ENCODE results near the gene RTP1. TPM values are rescaled to one million over a fixed set of nuclear protein-coding genes. Genes with fewer than 3 reads are reported as not detected.
A peak's percentile ranks its signal among the peaks of the same experiment; 100 is the strongest.

Gene RTP1
- total and polyA plus RNA-seq, 4 donors, result 0.16 to 0.48 TPM; not detected in 2

- H3K36me3 ChIP-seq (ENCODE audit: control insufficient read depth in 1 of 2, insufficient read depth in 2 of 2, low read length in 1 of 2), result no peaks in the 10 kb centered on the region
- 92 to 94% methylated on average over 1 of the region's 1 CpG for WGBS, 2 donors
- H3K4me3 ChIP-seq (ENCODE audit: low read length in 2 of 2), result no peak overlapping the region
- no peaks in the 10 kb centered on the region for H3K27me3 ChIP-seq (ENCODE audit: control insufficient read depth in 1 of 2, insufficient read depth in 2 of 2, low read length in 1 of 2)
- peaks cover 8 to 15% of the 10 kb centered on the region in 2 donors for H3K4me1 ChIP-seq (ENCODE audit: control insufficient read depth in 1 of 2, insufficient read depth in 2 of 2, low read length in 2 of 2)
- intact Hi-C loops (cut with DNase I), result no loop called here
- no peak for DNase-seq
- no peak overlapping the region for H3K27ac ChIP-seq (ENCODE audit: low read depth in 1 of 2, low read length in 2 of 2)
- no peak for ATAC-seq (ENCODE audit: low FRiP score)
- H3K9me3 ChIP-seq (ENCODE audit: control insufficient read depth, low read length), result no peaks in the 10 kb centered on the region
Measured at GRCh38 chr3:187213616-187214015, 16.3 kb downstream of the RTP1 start.

- Histone ChIP-seq H3K36me3 (ENCODE audit: control insufficient read depth in 1 of 2, insufficient read depth in 2 of 2, low read length in 1 of 2) (no peaks in the 10 kb centered on the region), H3K9me3 (ENCODE audit: control insufficient read depth, low read length) (no peaks in the 10 kb centered on the region), H3K27ac (ENCODE audit: low read depth in 1 of 2, low read length in 2 of 2) (no peak overlapping the region), H3K4me1 (ENCODE audit: control insufficient read depth in 1 of 2, insufficient read depth in 2 of 2, low read length in 2 of 2) (peaks cover 0 to 10% of the 10 kb centered on the region in 2 donors), H3K4me3 (ENCODE audit: low read length in 2 of 2) (no peak overlapping the region), H3K27me3 (ENCODE audit: control insufficient read depth in 1 of 2, insufficient read depth in 2 of 2, low read length in 1 of 2) (no peaks in the 10 kb centered on the region)
- ATAC-seq (ENCODE audit: low FRiP score) (no peak), DNase-seq (no peak)
- intact Hi-C loops (cut with DNase I), result no loop called here
- WGBS, 2 donors, result 96% methylated on average over 5 of the region's 5 CpGs
Measured at GRCh38 chr3:187215460-187215859, 18.2 kb downstream of the RTP1 start.

- H3K4me3 ChIP-seq (ENCODE audit: low read length in 2 of 2), result no peak overlapping the region
- no peak for ATAC-seq (ENCODE audit: low FRiP score)
- H3K9me3 ChIP-seq (ENCODE audit: control insufficient read depth, low read length), result no peaks in the 10 kb centered on the region
- H3K27me3 ChIP-seq (ENCODE audit: control insufficient read depth in 1 of 2, insufficient read depth in 2 of 2, low read length in 1 of 2), result no peaks in the 10 kb centered on the region
- intact Hi-C loops (cut with DNase I), result loop anchor here in 1 of 2 donors (5.0 kb wide), 1 partner anchor 94 kb away; no protein-coding TSS in a partner anchor
- WGBS, 2 donors, result 86 to 88% methylated on average over 4 of the region's 4 CpGs
- DNase-seq, result no peak
- no peaks in the 10 kb centered on the region for H3K36me3 ChIP-seq (ENCODE audit: control insufficient read depth in 1 of 2, insufficient read depth in 2 of 2, low read length in 1 of 2)
- H3K27ac ChIP-seq (ENCODE audit: low read depth in 1 of 2, low read length in 2 of 2), result no peak overlapping the region
- peaks cover 0 to 2% of the 10 kb centered on the region in 2 donors for H3K4me1 ChIP-seq (ENCODE audit: control insufficient read depth in 1 of 2, insufficient read depth in 2 of 2, low read length in 2 of 2)
Measured at GRCh38 chr3:187222801-187223200, 25.5 kb downstream of the RTP1 start.

- peaks cover 0 to 2% of the 10 kb centered on the region in 2 donors for H3K4me1 ChIP-seq (ENCODE audit: control insufficient read depth in 1 of 2, insufficient read depth in 2 of 2, low read length in 2 of 2)
- DNase-seq (no peak), ATAC-seq (ENCODE audit: low FRiP score) (no peak)
- WGBS, 2 donors, result 76 to 87% methylated on average over 3 of the region's 3 CpGs
- H3K4me3 ChIP-seq (ENCODE audit: low read length in 2 of 2), result no peak overlapping the region
- no peaks in the 10 kb centered on the region for H3K36me3 ChIP-seq (ENCODE audit: control insufficient read depth in 1 of 2, insufficient read depth in 2 of 2, low read length in 1 of 2)
- H3K27me3 ChIP-seq (ENCODE audit: control insufficient read depth in 1 of 2, insufficient read depth in 2 of 2, low read length in 1 of 2), result no peaks in the 10 kb centered on the region
- H3K27ac ChIP-seq (ENCODE audit: low read depth in 1 of 2, low read length in 2 of 2), result no peak overlapping the region
- no peaks in the 10 kb centered on the region for H3K9me3 ChIP-seq (ENCODE audit: control insufficient read depth, low read length)
- intact Hi-C loops (cut with DNase I), result loop anchor here in 1 of 2 donors (5.0 kb wide), 1 partner anchor 94 kb away; no protein-coding TSS in a partner anchor
Measured at GRCh38 chr3:187223799-187224198, 26.5 kb downstream of the RTP1 start.

DNA sequence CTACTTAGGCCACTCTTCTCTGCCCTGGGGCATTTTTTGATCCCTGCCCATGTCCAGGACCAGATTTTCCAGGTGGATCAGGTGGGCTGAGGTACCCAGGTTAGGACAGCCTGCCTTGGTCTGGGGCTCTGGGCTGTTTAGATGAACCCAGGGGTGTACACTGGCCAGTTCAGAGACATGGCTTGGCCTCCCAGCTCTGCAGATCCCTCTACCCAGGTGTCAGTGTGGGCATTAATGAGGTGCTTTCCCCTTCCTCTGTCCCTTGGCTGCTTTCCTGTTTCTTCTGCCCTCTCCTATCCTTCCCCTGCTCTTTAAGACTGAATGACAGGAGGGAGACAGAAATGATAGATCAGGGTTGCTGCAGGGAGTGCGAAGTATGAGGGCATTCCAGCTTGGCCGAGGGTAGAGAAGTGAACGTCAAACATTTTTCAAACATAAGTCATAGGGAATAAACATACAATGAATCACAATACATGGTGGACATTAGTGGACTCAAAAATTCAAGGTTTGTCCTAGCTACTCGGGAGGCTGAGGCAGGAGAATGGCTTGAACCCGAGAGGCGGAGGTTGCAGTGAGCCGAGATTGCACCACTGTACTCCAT is 30.5 kb downstream of the RTP1 start:
- DNase-seq (no peak), ATAC-seq (ENCODE audit: low FRiP score) (peak; percentile 22)
- 46% methylated on average over 7 of the region's 7 CpGs for WGBS, 2 donors
- Histone ChIP-seq H3K4me1 (ENCODE audit: control insufficient read depth in 1 of 2, insufficient read depth in 2 of 2, low read length in 2 of 2) (peaks cover 0 to 2% of the 10 kb centered on the region in 2 donors), H3K9me3 (ENCODE audit: control insufficient read depth, low read length) (no peaks in the 10 kb centered on the region), H3K27me3 (ENCODE audit: control insufficient read depth in 1 of 2, insufficient read depth in 2 of 2, low read length in 1 of 2) (no peaks in the 10 kb centered on the region), H3K27ac (ENCODE audit: low read depth in 1 of 2, low read length in 2 of 2) (peak overlapping the region in 1 of 2 donors; percentile 9), H3K36me3 (ENCODE audit: control insufficient read depth in 1 of 2, insufficient read depth in 2 of 2, low read length in 1 of 2) (no peaks in the 10 kb centered on the region), H3K4me3 (ENCODE audit: low read length in 2 of 2) (no peak overlapping the region)
- intact Hi-C loops (cut with DNase I), result no loop called here

DNA sequence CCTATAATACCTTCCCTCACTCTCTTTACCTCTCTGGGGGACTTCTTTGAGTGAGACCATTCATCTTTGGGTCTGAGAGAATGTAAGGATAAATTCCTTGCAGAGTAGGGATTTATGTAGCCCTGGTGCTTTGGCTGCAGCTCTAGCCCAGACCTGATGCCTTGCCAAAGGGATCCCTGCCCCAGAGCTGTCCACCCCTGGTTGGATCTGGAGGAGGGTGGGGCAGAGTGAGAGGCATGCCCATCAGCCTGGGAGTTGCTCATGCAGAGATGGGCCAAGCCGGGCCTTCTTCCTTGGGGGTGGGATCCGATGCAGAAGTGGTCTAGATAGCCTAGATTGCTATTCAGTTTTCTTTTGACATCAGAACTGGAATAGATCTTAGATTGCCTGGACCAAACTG is 31.5 kb downstream of the RTP1 start:
- Histone ChIP-seq H3K27ac (ENCODE audit: low read depth in 1 of 2, low read length in 2 of 2) (no peak overlapping the region), H3K4me3 (ENCODE audit: low read length in 2 of 2) (no peak overlapping the region), H3K36me3 (ENCODE audit: control insufficient read depth in 1 of 2, insufficient read depth in 2 of 2, low read length in 1 of 2) (no peaks in the 10 kb centered on the region), H3K4me1 (ENCODE audit: control insufficient read depth in 1 of 2, insufficient read depth in 2 of 2, low read length in 2 of 2) (peaks cover 0 to 2% of the 10 kb centered on the region in 2 donors), H3K27me3 (ENCODE audit: control insufficient read depth in 1 of 2, insufficient read depth in 2 of 2, low read length in 1 of 2) (no peaks in the 10 kb centered on the region), H3K9me3 (ENCODE audit: control insufficient read depth, low read length) (no peaks in the 10 kb centered on the region)
- 90 to 98% methylated on average over 2 of the region's 2 CpGs for WGBS, 2 donors
- ATAC-seq (ENCODE audit: low FRiP score) (no peak), DNase-seq (no peak)
- intact Hi-C loops (cut with DNase I), result no loop called here

GRCh38 chr3:187230011-187230410 is 32.7 kb downstream of the RTP1 start:
- Histone ChIP-seq H3K36me3 (ENCODE audit: control insufficient read depth in 1 of 2, insufficient read depth in 2 of 2, low read length in 1 of 2) (no peaks in the 10 kb centered on the region), H3K9me3 (ENCODE audit: control insufficient read depth, low read length) (no peaks in the 10 kb centered on the region), H3K4me3 (ENCODE audit: low read length in 2 of 2) (no peak overlapping the region), H3K4me1 (ENCODE audit: control insufficient read depth in 1 of 2, insufficient read depth in 2 of 2, low read length in 2 of 2) (peaks cover 0 to 2% of the 10 kb centered on the region in 2 donors), H3K27me3 (ENCODE audit: control insufficient read depth in 1 of 2, insufficient read depth in 2 of 2, low read length in 1 of 2) (no peaks in the 10 kb centered on the region), H3K27ac (ENCODE audit: low read depth in 1 of 2, low read length in 2 of 2) (no peak overlapping the region)
- ATAC-seq (ENCODE audit: low FRiP score) (no peak), DNase-seq (no peak)
- WGBS, 2 donors, result 82 to 94% methylated on average over 1 of the region's 1 CpG
- intact Hi-C loops (cut with DNase I), result no loop called here

GRCh38 chr3:187236962-187237361 is 39.7 kb downstream of the RTP1 start:
- ATAC-seq (ENCODE audit: low FRiP score) (no peak), DNase-seq (no peak)
- Histone ChIP-seq H3K9me3 (ENCODE audit: control insufficient read depth, low read length) (no peaks in the 10 kb centered on the region), H3K27me3 (ENCODE audit: control insufficient read depth in 1 of 2, insufficient read depth in 2 of 2, low read length in 1 of 2) (no peaks in the 10 kb centered on the region), H3K4me1 (ENCODE audit: control insufficient read depth in 1 of 2, insufficient read depth in 2 of 2, low read length in 2 of 2) (no peaks in the 10 kb centered on the region), H3K4me3 (ENCODE audit: low read length in 2 of 2) (no peak overlapping the region), H3K36me3 (ENCODE audit: control insufficient read depth in 1 of 2, insufficient read depth in 2 of 2, low read length in 1 of 2) (no peaks in the 10 kb centered on the region), H3K27ac (ENCODE audit: low read depth in 1 of 2, low read length in 2 of 2) (no peak overlapping the region)
- intact Hi-C loops (cut with DNase I), result no loop called here
- WGBS, 2 donors, result 95 to 96% methylated on average over 1 of the region's 1 CpG

- DNase-seq (no peak), ATAC-seq (ENCODE audit: low FRiP score) (no peak)
- Histone ChIP-seq H3K9me3 (ENCODE audit: control insufficient read depth, low read length) (no peaks in the 10 kb centered on the region), H3K4me1 (ENCODE audit: control insufficient read depth in 1 of 2, insufficient read depth in 2 of 2, low read length in 2 of 2) (no peaks in the 10 kb centered on the region), H3K27ac (ENCODE audit: low read depth in 1 of 2, low read length in 2 of 2) (no peak overlapping the region), H3K27me3 (ENCODE audit: control insufficient read depth in 1 of 2, insufficient read depth in 2 of 2, low read length in 1 of 2) (no peaks in the 10 kb centered on the region), H3K36me3 (ENCODE audit: control insufficient read depth in 1 of 2, insufficient read depth in 2 of 2, low read length in 1 of 2) (no peaks in the 10 kb centered on the region), H3K4me3 (ENCODE audit: low read length in 2 of 2) (no peak overlapping the region)
- intact Hi-C loops (cut with DNase I), result no loop called here
Measured at GRCh38 chr3:187237741-187238140, 40.5 kb downstream of the RTP1 start.
